ENCODE measurements around the gene RXFP3.

The RXFP3 gene

GRCh38 chr5:33981408-33982162, 45.4 kb downstream of the RXFP3 start:
- no peak for DNase-seq (ENCODE audit: low spot score)

- DNase-seq (ENCODE audit: low spot score), result no peak
Observed at GRCh38 chr5:33984178-33984577, 48.0 kb downstream of the RXFP3 start.

- DNase-seq (ENCODE audit: low spot score), result no peak
Observed at GRCh38 chr5:33984671-33985124, 48.5 kb downstream of the RXFP3 start, which contains the start of gene SLC45A2. Gene SLC45A2 (minus strand): TSS chr5:33984693. CDS start chr5:33984583, 110 bp downstream.

GRCh38 chr5:33985447-33985846, 49.3 kb downstream of the RXFP3 start:
- no peak for DNase-seq (ENCODE audit: low spot score)
